ENCODE measurements around the gene SLC26A1.
A peak's percentile ranks its signal among the peaks of the same experiment; 100 is the strongest.
"Not testable (repeated sequence)": the region's sequence is repeated elsewhere in the genome, so short reads cannot be mapped to it uniquely, and the experiment has no call there.

Gene SLC26A1

DNA sequence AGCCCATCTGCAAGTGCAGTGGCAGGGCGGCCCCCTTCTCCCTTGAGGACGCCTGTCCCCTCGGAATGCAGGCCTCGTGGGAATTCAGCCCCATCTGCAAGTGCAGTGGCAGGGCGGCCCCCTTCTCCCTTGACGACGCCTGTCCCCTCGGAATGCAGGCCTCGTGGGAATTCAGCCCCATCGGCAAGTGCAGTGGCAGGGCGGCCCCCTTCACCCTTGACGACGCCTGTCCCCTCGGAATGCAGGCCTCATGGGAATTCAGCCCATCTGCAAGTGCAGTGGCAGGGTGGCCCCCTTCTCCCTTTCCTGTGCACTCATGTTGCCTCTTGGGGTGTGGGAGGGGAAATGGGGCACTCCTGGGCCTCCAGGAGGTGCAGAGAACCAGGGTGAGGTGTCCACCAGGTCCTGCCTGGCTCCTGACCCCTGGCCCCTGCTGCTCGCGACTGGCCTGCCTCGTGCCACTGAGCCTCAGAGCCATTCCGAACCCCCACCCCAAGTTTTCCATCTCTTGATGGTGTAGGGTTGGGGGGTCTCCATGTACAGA is 6.8 kb upstream of the SLC26A1 start:
- DNase-seq (ENCODE audit: low read depth in 3 of 3), result no peak

DNA sequence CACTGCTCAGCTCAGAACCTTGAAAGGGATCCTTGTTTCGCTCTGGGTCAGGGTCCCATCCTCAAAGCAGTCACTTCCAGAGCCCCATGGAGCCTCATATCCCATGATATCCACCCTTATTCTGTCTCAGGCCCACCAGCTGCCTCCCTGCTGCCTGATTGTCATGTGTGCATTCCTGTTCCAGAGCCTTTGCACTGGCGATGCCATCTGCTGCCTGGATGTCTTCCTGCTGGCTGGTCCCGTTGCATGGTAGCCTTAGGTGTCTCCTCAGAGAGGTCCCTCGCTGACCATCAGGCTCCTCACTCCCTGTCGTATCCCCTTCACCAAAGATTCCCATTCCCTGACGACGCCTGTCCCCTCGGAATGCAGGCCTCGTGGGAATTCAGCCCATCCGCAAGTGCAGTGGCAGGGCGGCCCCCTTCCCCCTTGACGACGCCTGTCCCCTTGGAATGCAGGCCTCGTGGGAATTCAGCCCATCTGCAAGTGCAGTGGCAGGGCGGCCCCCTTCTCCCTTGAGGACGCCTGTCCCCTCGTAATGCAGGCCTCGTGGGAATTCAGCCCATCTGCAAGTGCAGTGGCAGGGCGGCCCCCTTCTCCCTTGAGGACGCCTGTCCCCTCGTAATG is 6.1 kb upstream of the SLC26A1 start:
- not testable (repeated sequence) for DNase-seq (ENCODE audit: low read depth in 3 of 3)

DNA sequence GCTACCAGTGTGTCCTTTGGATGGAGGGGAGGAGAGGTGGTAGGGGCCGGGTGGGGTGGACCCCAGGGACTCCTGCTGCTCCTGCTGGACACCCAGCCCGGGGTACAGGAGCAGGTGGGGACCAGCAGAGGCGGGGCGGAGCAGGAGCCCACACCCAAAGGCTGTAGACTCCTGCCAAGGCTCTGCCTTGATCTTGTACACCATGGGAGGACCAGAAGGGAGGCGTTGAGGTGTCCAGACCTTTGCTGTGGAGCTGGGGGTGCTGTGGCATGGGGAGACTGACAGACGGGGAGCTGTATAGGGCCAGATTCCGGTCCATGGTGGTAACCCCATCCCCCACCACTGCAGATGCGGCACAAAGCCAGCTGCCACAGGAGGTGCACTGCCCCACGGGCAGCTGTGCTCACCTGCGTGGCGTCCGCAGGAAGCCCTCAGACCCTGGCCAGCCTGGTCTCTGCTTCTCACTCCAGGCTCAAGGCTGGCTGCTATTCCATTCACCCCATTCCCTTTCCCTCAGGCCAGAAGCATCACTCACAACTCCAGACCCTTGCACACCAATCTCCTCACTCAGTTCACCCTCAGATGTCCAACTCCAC is 5.0 kb upstream of the SLC26A1 start:
- no peak for DNase-seq (ENCODE audit: low read depth in 3 of 3)

DNA sequence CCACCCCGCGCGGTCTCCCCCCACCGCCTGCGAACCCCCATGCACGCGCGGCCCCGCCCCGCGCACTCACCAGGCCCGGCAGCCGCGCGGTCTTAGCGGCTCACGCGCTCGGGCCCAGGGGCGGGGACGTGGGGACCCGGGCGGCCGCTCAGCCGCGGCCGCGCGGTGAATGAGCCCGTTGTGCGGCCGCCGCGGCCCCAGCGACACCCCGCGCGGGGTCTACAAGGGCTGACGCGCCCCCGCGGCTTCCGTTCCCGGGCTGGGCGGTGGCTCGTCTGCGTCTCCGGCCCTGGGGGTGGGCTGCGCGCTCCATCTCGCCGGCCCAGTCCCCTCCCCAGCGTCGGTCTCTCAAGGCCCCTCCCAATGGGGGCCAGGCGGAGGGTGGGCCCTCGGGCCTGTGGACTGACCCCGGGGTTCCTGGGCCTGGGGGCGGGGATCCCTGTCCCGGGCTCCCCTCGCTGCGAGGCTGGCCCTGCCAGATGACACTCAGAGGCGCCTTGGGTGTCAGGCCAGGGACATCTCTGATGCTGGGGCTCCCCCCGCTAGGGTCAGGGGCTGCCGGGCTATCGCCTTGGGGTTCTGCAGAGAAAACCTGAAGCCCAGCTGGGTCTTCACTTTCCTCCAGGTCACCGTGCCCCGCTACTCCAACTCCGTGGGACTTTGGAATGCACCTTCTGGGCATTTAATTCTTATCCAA is 4.3 kb upstream of the SLC26A1 start:
- no peak for DNase-seq (ENCODE audit: low read depth in 3 of 3)

DNA sequence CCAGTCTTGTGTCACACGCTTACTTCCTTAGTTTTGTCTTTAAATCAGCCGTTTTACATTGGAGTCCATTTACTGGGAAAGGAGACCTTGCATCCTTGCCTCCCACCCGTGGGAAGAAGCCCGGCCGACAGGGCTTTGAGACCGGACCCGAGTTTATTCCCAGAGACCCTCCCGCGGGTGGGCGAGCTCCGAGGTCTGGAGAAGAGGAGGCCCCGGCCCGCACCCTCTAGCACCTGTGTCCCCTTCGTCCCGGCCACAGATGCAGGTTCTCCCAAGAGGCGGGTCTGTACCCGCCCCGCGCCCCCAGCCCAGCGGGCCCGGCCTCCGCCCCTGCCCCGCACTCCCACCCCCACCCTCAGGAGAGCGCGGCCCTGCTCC is 3.8 kb upstream of the SLC26A1 start:
- no peak for DNase-seq (ENCODE audit: low read depth in 3 of 3)

DNA sequence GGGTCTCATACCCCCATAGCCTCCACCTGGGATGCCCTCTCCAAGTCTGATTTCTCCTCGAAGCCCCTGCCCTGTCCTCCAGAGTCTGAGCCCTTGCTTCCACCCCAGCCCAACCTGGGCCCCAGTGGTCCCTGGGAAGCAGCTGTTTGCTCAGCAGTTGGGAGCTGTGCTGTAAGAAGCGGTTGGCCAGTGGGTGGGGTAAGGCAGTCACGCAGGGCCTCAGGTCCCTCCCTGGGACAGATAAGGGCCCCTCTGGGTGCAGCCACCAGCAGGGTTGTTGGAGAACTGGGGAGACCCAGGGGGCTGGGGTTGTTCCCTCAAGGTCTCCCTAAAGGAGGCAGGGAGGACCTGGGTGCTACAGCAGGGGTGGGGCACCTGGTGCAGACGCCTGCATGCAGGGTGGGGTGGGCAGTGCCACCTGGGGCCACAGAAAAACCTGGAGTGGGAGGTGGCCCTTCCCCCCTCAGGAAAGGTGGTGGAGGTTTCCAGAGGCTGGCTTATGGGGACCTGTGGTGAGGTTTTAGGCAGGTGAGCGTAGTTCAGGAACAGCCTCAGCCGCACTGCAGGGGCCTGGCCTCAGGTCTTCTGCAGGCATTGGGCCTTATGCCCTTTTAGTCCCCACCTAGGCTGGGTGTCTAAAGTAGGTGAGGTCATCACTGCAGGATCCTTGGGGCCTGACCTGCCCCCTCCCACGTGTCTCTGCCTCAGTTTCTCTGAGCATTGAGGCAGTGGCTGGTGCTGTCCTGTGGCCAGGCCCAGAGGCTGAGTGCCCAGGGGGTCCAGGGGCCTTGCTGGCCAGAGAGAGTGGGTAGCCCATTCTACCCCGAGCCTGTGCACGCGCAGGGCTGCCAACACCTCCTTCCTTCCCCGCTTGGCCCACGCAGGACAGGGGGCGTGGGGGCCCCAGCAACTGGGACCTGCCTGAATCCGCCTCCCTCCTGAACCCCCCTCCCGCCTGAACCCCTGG is 3.1 kb upstream of the SLC26A1 start:
- no peak for DNase-seq (ENCODE audit: low read depth in 3 of 3)

DNA sequence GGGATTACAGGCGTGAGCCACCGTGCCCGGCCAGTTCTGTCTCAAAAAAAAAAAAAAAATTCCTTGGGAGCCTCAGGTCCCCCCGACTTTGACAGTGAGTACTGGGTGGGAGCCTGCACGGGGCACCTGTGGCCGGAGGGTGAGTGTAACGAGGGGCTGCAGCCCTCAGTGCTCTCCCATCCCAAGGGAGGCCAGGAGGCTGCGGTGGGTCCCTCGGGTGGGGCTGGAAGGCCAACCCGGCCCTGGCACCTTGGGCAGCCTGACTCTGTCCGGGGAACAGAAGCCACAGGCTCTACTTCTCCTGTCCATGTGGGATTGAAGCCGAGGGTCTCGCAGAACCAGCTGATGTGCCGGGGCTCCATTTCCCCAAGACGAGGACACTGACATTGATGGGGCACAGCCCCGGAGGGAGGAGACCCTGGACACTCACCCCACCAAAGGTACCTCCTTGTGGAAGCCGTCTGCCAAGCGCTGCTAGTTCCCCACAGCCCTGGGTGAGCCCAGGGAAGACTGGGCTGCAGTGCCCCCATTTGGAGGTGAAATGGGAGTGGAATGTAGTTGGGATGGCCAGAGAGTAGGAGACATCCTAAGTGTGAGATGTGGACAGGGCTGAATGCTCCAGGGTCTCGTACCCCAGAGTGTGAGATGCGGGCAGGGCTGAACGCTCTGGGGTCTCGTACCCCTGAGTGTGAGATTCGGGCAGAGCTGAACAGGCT is 2.3 kb upstream of the SLC26A1 start:
- no peak for DNase-seq (ENCODE audit: low read depth in 3 of 3)

DNA sequence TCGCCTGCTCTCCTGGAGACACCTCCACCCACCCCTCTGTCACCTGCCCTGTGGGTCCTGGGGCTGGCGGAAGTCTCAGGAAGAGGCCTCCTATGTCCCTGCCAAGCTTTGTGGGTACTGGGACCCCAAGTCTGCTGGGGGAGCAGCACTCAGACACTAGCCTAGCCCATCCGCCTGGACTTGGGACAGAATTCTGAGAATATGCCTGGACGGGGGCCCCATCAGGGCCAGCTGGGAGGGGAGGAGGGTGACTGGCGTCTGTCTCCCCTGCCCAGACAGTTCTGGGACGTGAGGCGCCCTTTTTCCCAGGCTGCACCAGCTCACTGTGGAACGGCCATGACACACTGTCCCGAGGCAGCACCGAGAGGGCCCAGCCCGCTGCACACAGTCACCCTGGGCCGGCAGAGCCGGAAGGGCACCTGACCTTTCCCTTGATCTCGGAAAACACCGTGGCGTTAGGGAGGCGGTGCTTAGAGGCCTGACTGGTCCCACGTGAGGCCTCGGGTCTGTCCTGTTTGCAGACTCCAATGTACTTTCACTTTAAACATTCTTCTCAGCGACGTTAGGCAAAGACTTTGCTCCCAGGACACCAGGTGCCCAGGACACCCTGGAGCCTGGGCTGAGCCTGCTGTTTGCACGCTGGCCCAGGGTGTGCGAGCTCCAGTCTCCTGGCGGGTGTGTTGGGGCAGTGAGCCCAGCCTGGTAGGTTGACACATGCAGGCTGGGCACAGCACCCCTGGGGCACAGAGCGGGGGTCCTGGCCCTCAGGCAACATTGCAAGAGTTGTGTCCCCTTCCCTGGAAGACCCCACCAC is 700 bp downstream of the SLC26A1 start:
- DNase-seq (ENCODE audit: low read depth in 3 of 3), result no peak

DNA sequence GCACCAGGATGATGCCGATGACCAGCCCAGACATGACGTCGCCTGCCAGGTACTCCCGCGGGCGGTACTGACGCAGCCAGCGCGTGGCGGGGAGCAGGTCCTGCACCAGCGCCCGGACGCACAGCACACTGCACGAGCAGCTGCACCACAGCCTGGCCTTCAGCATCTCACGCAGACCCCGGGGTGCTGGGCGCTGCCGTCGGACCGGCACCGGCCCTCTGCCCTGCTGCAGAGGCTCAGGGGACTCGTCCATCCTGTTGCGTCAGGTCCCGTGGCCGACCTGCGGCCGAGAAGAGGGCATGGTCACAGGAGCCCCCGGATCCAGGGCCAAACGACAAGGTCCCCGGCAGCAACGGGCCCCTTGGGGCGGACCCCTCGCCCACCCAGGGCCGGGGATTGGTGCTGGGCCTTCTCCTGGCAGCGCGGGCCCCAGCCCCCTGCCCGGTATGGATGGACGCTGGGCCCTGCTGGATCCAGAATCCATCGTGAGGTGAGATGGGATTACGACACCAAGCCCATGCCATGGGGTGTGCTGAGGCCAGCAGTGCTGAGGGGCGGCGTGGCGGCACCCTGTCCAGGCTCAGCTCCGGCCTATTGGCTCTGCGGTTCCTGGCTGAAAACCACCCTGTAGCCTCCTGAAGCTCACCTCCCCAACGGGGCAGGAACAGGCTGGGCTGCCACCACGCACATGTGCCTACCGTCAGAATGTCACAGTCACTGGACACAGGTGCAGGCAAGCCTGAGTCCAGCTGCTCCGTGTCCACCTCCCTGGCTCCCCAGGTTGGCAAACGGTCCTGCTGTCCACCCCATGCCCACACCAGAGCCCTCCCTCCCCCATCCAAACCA is 1.5 kb downstream of the SLC26A1 start:
- DNase-seq (ENCODE audit: low read depth in 3 of 3), result no peak

DNA sequence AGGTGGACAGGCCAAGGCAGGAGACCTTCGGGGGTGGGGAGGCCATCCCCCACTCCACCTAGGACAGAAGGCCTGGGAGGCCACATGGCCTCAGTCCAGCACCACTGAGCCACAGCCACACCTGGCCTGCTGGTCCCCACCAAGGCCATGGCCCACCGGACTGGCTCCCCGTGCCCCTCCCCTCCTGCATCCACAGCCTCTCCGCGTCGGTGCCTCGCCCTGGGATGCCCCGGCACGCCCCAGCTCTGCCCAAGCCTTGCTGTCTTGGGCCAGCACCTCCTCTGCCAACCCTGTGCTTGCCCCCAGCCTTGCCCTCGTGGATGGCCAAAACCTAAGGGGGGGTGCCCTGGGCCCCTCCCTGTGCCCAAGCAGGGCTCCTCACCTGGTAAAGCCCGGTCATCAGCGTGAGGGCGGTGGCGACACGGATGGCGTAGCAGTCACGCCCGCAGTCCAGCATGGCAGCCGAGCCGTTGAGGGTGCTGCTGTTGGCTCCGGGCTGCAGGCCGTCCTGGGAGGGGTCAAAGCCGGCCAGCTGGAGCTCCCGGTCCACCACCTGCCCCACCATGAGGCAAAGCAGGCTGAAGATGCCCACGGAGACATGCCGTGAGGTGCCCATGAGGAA is 2.3 kb downstream of the SLC26A1 start:
- no peak for DNase-seq (ENCODE audit: low read depth in 3 of 3)

DNA sequence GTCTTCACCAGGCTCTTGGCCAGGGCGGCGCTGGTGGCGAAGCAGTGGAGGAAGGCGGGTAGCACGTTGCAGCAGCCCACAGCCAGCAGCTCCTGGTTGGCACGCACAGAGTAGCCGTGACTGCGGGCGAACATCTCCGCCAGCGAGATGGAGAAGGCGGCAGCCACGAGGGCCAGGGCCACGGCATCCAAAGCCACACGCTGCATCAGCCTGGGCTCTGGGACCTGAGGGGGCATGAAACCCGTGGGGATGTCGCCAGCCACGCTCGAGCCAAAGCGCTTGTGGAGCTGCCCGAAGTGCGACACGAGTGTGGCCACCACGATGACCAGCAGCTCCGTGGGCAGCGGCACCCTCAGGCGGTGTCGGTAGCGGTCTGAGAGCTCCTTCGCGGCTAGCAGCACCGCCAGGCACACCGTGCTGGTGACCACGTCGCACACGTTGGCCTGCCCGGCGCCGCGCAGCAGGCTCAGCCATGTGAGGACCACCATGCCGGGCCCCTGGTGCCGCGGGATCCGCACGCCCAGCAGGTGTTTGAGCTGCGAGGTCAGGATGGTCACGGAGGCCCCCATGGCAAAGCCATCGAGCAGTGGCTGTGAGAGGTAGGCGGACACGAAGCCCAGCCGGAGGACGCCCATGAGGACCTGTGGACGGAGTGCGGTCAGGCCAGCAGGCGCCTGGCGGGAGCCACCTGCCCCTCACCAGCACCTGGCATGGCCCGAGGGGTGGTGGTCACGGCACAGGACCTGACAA is 3.3 kb downstream of the SLC26A1 start:
- DNase-seq (ENCODE audit: low read depth in 3 of 3), result no peak

DNA sequence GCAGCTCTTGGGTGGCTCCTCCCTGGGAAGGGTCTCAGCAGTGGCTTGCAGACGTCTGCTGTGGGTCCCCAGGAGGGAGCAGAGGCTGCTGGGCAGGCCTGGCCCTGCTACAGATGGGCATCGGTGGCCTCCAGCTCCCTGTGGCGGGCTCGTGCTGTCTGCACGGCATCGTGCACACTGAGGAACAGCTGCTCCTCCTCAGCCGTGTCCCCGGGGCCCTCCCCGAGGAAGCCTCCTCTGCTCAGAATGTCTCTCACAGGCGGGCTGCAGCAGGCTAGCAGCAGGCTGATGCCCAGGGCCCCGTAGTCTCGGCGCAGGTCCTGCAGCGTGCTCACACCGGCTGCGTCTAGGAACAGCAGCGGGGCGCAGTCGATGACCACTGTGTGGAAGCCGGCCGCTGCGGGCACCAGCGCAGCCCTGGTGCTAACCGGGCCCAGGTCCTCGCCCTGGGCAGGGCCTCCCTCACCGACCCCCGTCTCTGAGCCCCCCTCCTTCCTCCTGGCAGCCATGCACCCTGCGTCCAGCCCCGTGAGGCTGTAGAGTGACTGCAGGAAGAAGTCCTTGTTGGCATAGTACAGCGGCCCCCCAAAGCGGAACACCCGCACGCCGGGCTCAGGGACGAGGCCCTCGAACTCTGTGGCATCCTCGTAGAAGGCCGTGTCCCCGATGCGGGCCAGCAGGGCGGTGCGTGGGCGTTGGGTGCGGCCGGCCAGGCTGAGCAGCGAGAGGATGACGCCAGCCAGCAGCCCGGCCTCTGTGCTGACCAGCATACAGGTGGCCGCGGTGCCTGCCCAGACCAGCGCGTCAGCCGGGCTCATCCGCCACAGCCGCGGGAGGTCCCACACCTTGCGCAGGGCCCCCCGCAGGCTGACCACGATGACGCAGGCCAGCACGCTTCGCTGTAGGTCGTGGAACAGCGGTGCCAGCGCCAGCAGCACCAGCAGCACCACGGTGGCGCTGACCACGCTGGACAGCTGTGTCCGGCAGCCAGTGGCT is 4.2 kb downstream of the SLC26A1 start:
- no peak for DNase-seq (ENCODE audit: low read depth in 3 of 3)

DNA sequence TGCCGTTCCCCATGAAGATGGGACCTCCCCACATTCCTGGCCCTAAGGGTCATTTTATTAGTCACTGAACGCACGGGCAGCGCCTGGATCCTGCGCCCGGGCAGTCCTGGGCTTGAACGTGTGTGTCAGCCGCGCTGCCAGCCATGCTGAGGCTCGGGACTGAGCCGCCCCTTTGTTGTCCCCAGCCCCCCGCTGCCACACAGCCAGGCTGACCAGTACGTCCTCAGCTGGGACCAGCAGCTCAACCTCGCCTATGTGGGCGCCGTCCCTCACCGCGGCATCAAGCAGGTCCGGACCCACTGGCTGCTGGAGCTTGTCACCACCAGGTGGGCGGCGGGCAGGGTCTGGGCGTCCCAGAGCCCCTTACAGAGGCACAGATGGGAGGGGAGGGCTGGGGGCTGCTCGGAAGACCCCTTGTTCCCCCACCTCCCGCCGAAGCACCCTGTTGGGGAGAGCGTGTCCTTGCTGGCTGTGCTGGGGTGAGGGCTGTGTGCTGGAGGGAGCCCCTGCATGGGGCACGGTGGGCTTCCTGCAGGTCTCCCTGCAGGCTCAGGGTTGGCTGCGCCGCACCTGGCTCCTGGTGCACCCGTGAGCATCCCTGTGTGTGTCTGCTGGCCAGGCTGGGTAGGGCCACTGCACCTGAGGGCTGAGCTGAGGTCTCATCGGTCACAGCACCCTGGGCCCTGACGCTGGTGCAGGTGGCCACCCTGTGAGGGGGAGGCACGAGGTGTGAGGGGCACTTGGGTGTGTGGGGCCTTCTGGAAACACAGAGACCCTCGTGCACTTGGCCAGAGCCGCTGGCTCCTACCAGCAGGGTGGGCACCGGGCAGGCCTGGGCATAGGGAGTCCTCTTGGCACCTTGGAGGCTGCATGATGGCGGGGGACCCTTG is 5.3 kb downstream of the SLC26A1 start:
- no peak for DNase-seq (ENCODE audit: low read depth in 3 of 3)

DNA sequence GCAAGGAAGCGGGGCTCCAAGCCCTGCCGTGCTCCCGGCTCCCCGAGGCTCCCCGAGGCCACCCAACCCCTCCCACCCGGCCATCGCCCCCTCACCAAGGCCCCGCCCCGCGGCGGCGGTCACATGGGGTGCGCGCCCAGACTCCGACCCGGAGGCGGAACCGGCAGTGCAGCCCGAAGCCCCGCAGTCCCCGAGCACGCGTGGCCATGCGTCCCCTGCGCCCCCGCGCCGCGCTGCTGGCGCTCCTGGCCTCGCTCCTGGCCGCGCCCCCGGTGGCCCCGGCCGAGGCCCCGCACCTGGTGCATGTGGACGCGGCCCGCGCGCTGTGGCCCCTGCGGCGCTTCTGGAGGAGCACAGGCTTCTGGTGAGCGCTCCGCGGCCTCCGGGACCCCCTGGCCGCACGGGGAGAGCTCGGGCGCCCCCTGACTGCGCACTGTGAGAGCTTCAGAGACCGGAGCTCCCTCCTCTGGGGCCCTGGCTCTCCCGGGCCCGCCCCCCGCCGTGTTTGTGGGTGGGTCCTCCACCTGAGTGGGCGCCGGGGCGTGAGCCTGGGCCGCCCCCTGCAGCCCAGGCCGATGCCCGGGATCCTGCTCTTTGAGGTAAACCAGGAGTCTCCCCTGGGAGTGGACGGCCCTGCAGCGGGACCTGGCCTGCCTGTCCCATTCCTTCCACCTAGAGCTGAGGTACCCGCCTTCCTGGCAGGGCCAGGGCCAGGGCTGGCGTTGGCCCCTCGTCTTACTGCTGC is 6.2 kb downstream of the SLC26A1 start, which contains the start of gene IDUA:
TSS of gene IDUA (plus strand) at position 166 of the 745 bp plus-strand sequence. CDS start at position 207, 41 bp downstream.
- DNase-seq (ENCODE audit: low read depth in 3 of 3), result peak; percentile 70 to 83 (median 72)

DNA sequence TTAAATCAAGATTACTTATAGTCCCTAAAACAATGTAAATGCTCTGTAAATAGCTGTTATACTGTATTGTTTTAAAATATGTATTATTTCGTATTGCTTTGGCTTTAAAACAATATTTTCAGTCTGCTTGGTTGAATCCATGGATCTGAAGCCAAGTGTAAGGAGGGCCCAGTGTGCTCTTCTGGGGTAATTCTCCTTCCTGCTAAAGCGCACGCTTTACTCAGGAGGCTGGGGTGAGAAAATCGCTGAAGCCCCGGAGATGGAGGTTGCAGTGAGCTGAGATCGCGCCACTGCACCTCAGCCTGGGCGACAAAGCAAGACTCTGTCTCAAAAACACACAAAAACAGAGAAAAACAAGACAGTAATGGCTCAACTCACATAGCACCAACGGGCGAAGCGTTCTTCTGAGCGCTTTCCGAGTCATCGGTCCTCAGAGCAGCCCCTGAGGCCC is 6.8 kb downstream of the SLC26A1 start:
- no peak for DNase-seq (ENCODE audit: low read depth in 3 of 3)

Measured in stimulated activated CD4-positive, alpha-beta T cell treated with anti-CD3 and anti-CD28 coated beads, TNF-alpha, amount 100 ng/mL, for 48 hours (primary cell).